ENCODE results near the gene WDTC1.
"Not testable (repeated sequence)": the region's sequence is repeated elsewhere in the genome, so short reads cannot be mapped to it uniquely, and the experiment has no call there.

Gene WDTC1

DNA sequence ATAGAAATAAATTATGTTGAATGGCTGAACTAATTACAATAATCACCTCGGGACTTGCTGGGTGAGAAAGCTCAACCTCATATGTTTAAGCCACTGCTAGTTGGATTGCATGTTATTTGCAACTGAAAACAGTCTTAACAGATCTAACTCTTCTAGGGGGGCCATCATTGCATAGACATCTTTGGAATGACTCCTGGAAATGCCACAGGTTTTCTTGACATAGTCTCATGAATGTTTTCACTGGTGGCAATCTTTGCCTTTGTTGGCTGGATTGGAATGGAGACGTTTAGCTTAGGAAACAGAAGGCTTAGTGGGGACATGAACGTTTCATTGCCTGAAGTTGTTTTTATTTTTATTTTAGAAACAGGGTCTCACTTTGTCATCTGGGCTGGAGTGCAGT lies 8.8 kb upstream of the WDTC1 start:
- no peak for TF ChIP-seq ZNF274 (IDR thresholded peaks at IDR 0.05; ENCODE audit: low read depth, low read length)
- H3K4me3 ChIP-seq (ENCODE audit: low read length), result no peak overlapping the region

GRCh38 chr1:27227765-27228164 lies 6.7 kb upstream of the WDTC1 start:
- H3K4me3 ChIP-seq (ENCODE audit: low read length), result no peak overlapping the region
- no peak for TF ChIP-seq ZNF274 (IDR thresholded peaks at IDR 0.05; ENCODE audit: low read depth, low read length)

DNA sequence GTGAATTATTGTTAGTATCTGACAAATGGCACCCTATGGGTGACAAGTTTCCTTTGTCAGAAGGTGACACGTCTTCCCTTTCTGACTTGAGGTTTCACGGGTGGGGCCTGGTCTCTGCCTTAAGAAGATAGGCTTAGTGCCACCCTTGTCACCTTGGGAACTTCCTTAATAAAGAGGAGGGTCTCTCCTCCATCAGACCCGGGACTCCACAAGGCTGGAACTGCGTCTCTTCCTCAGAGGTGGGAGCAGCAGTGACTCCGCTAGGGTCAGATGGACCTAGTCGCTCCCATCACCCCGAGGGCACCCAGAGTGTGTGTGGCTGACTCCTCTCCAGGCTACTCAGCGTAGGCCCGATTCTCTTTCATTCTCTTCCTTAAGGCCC lies 774 bp upstream of the WDTC1 start:
- TF ChIP-seq ZNF274 (IDR thresholded peaks at IDR 0.05; ENCODE audit: low read depth, low read length), result no peak
- H3K4me3 ChIP-seq (ENCODE audit: low read length), result peak overlapping the region; percentile 34; the same call in 1 of the 2 replicates

- no peak for TF ChIP-seq ZNF274 (IDR thresholded peaks at IDR 0.05; ENCODE audit: low read depth, low read length)
- H3K4me3 ChIP-seq (ENCODE audit: low read length), result peak overlapping the region; percentile 86
These were observed 1.4 kb downstream of the WDTC1 start for GRCh38 chr1:27235827-27236226.

GRCh38 chr1:27237112-27237511 lies 2.7 kb downstream of the WDTC1 start:
- TF ChIP-seq ZNF274 (IDR thresholded peaks at IDR 0.05; ENCODE audit: low read depth, low read length), result no peak
- H3K4me3 ChIP-seq (ENCODE audit: low read length), result no peak overlapping the region

DNA sequence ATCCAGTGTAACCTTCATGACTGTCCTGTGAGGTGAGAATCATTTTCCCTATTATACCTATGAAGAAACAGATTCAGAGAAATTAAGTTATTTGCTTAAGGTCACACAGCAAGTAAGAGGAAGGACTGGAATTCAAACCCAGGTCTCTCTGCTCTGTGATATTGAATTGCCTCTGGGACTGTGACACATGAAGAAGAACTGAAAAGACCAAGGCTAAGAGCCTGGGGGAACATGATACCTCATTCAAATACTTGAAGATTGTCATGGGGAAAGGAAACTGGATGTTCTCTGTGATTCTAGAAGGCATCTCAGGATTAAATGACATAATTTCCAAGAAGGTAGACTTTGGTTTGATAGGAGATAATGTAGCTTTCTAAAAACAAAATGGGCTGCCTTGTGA lies 3.6 kb downstream of the WDTC1 start:
- no peak overlapping the region for H3K4me3 ChIP-seq (ENCODE audit: low read length)
- no peak for TF ChIP-seq ZNF274 (IDR thresholded peaks at IDR 0.05; ENCODE audit: low read depth, low read length)

GRCh38 chr1:27241677-27242076 lies 7.2 kb downstream of the WDTC1 start:
- no peak for TF ChIP-seq ZNF274 (IDR thresholded peaks at IDR 0.05; ENCODE audit: low read depth, low read length)
- no peak overlapping the region for H3K4me3 ChIP-seq (ENCODE audit: low read length)

GRCh38 chr1:27243665-27244064 lies 9.2 kb downstream of the WDTC1 start:
- H3K4me3 ChIP-seq (ENCODE audit: low read length), result not testable (repeated sequence)

- no peak for TF ChIP-seq ZNF274 (IDR thresholded peaks at IDR 0.05; ENCODE audit: low read depth, low read length)
These were observed 11.8 kb downstream of the WDTC1 start for GRCh38 chr1:27246194-27246593.

GRCh38 chr1:27253596-27253995 lies 19.2 kb downstream of the WDTC1 start:
- no peak for TF ChIP-seq ZNF274 (IDR thresholded peaks at IDR 0.05; ENCODE audit: low read depth, low read length)
- peak overlapping the region; percentile 24; the same call in 1 of the 2 replicates for H3K4me3 ChIP-seq (ENCODE audit: low read length)

More at GRCh38 chr1:27246194-27246593, 11.8 kb downstream of the WDTC1 start:
- no peak overlapping the region for H3K4me3 ChIP-seq (ENCODE audit: low read length)

DNA sequence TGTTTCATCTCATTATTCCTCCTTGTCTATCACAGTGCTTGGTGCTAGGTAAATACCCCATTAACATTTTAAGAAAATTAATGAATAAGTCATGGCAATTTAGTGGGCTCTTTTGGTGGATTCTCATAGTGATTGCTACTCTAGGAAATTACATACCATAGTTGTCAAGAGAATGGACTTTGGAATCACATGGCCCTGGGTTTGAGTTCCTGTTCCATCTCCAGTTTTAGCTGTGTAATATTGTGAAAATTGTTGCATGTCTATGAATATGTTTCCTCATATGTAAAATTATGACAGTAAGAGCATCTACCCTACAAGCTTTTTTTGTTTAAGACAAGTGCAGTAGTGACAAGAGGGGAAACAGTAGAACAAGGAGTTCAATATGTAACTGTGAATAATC lies 20.7 kb downstream of the WDTC1 start:
- no peak for TF ChIP-seq ZNF274 (IDR thresholded peaks at IDR 0.05; ENCODE audit: low read depth, low read length)
- no peak overlapping the region for H3K4me3 ChIP-seq (ENCODE audit: low read length)

DNA sequence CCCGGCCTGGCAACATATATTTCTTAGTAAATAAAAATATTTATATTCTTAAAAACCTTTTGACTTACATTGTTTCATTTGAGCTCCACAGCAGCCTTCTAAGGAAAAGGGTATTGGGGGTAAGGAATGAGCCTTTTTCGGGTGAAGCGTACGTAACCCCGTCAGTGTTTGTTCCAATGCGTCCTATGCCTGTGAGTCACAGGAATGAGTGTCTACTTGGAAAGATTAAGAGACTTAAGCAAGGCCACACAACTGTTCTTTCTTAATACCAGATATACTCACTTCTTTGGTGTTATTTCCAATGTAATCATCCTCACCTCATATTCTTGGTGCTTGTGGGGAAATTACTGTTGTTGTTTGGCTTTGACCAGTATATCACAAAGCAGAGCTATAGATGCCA lies 22.7 kb downstream of the WDTC1 start:
- no peak overlapping the region for H3K4me3 ChIP-seq (ENCODE audit: low read length)
- no peak for TF ChIP-seq ZNF274 (IDR thresholded peaks at IDR 0.05; ENCODE audit: low read depth, low read length)

- H3K4me3 ChIP-seq (ENCODE audit: low read length), result no peak overlapping the region
- TF ChIP-seq ZNF274 (IDR thresholded peaks at IDR 0.05; ENCODE audit: low read depth, low read length), result no peak
These were observed 24.2 kb downstream of the WDTC1 start for GRCh38 chr1:27258598-27258997.

DNA sequence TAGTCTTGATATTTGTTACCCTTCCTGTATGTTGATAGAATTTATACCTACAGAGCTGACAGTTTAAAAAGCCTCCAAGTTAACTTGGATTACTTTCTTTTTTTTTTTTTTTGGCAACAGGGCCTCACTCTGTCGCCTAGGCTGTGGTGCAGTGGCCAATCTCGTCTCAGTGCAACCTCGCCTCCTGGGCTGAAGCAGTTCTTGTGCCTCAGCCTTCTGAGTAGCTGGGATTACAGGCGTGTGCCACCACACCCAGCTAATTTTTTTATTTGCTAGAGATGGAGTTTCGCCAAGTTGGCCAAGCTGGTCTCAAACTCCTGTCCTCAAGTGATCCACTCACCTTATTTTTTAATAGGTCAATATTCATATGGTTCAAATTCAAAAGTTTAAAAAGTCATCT lies 32.7 kb downstream of the WDTC1 start:
- no peak overlapping the region for H3K4me3 ChIP-seq (ENCODE audit: low read length)
- no peak for TF ChIP-seq ZNF274 (IDR thresholded peaks at IDR 0.05; ENCODE audit: low read depth, low read length)

DNA sequence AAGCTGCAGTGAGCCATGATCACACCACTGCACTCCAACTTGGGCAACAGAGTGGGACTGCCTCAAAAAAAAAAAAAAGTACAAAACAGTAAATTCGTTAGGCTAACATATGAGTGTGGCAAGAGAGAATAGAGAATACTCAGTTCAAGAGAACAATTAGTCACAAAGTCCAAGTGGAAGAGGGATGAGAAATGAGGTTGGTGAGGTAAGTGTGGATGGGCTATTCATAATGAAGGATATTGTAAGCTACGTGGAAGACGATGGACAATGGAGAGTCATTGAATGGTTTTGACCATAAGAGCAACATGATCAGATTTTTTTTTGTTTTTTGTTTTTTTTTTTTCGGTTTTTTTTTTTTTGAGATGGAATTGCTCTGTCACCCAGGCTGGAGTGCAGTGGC lies 34.8 kb downstream of the WDTC1 start:
- no peak overlapping the region for H3K4me3 ChIP-seq (ENCODE audit: low read length)
- no peak for TF ChIP-seq ZNF274 (IDR thresholded peaks at IDR 0.05; ENCODE audit: low read depth, low read length)

- TF ChIP-seq ZNF274 (IDR thresholded peaks at IDR 0.05; ENCODE audit: low read depth, low read length), result no peak
- H3K4me3 ChIP-seq (ENCODE audit: low read length), result no peak overlapping the region
These were observed 39.8 kb downstream of the WDTC1 start for GRCh38 chr1:27274204-27274603.

GRCh38 chr1:27275696-27276095 lies 41.3 kb downstream of the WDTC1 start:
- no peak overlapping the region for H3K4me3 ChIP-seq (ENCODE audit: low read length)
- TF ChIP-seq ZNF274 (IDR thresholded peaks at IDR 0.05; ENCODE audit: low read depth, low read length), result no peak

All from GM08714 (cell line).